ENCODE data around the gene SPATA21. TPM values are rescaled to one million over a fixed set of nuclear protein-coding genes. Genes with fewer than 3 reads are reported as not detected.

Gene SPATA21
- total RNA-seq, 4 donors from 2014 or later = not detected

DNA sequence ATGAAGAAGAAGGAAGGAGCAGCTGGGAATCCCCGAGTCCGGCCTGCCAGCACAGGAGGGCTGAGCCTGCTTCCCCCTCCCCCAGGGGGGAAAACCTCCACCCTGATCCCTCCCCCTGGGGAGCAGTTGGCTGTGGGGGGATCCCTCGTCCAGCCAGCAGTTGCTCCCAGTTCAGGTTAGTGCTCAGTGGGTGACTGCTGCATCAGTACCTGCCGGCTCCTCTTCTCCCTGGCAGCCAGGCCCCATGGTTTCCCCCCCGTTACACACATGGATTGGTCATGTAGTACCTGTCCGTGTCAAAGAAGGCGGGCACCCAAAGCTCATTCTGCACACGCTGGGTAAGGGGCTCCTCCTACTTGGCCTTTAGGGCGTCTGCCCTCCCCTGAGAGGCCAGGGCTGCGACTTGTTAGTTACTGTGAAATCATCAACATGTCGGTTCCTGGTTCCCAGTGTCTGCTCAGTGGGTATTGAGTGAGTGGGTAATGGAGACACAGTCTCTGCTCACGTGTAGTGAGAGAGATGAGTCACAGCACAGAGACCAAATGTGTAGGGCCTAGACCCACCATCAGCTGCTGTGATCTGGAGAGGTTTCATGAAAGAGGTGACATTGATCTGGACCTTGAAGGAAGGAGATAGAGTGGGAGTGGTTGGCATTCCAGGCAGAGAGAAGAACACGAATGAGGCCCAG lies 14.8 kb upstream of the SPATA21 start:
- H3K27me3 ChIP-seq = no peaks in the 10 kb centered on the region
- TF ChIP-seq, protein P1, sequence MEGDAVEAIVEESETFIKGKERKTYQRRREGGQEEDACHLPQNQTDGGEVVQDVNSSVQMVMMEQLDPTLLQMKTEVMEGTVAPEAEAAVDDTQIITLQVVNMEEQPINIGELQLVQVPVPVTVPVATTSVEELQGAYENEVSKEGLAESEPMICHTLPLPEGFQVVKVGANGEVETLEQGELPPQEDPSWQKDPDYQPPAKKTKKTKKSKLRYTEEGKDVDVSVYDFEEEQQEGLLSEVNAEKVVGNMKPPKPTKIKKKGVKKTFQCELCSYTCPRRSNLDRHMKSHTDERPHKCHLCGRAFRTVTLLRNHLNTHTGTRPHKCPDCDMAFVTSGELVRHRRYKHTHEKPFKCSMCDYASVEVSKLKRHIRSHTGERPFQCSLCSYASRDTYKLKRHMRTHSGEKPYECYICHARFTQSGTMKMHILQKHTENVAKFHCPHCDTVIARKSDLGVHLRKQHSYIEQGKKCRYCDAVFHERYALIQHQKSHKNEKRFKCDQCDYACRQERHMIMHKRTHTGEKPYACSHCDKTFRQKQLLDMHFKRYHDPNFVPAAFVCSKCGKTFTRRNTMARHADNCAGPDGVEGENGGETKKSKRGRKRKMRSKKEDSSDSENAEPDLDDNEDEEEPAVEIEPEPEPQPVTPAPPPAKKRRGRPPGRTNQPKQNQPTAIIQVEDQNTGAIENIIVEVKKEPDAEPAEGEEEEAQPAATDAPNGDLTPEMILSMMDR (IDR thresholded peaks at IDR 0.05) = no peak
- no peak for TF ChIP-seq POLR2A (IDR thresholded peaks at IDR 0.05)
- H3K4me3 ChIP-seq = no peak overlapping the region
- H3K27ac ChIP-seq = no peak overlapping the region
- no peak for DNase-seq
- peaks cover 0 to 92% (median 0%) of the 10 kb centered on the region in 3 donors for H3K36me3 ChIP-seq
- H3K4me1 ChIP-seq = no peaks in the 10 kb centered on the region
- H3K9me3 ChIP-seq = no peaks in the 10 kb centered on the region

DNA sequence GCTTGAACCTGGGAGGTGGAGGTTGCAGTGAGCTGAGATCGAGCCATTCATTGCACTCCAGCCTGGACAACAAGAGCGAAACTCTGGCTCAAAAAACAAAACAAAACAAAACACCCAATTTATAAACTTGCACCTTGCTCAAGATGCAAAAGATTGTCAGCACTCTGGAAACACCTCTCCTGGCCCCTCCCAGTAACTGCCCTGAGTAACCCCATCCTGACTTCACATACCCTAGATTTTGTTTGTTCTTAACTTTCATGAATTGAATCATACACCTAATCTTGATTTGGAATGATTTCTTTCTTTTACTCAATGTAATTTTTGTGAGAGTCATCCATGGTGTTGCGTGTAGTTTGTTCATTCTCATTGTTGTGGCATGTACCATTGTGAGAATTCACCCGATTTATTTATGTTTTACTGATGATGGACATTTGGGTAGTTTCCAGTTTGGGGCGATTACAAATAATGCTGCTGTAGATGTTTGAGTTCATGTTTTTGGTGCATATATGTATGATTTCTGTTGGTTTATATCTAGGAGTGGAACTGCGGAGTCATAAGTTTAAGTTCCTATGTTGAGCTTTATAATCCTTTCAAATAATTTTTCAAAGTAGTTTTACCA lies 13.7 kb upstream of the SPATA21 start:
- Histone ChIP-seq H3K27me3 (no peaks in the 10 kb centered on the region), H3K4me1 (no peaks in the 10 kb centered on the region), H3K27ac (no peak overlapping the region), H3K4me3 (no peak overlapping the region), H3K9me3 (no peaks in the 10 kb centered on the region), H3K36me3 (peaks cover 0 to 88% (median 0%) of the 10 kb centered on the region in 3 donors)
- DNase-seq = no peak
- TF ChIP-seq, protein P1 (IDR thresholded peaks at IDR 0.05) = no peak
- no peak for TF ChIP-seq POLR2A (IDR thresholded peaks at IDR 0.05)

DNA sequence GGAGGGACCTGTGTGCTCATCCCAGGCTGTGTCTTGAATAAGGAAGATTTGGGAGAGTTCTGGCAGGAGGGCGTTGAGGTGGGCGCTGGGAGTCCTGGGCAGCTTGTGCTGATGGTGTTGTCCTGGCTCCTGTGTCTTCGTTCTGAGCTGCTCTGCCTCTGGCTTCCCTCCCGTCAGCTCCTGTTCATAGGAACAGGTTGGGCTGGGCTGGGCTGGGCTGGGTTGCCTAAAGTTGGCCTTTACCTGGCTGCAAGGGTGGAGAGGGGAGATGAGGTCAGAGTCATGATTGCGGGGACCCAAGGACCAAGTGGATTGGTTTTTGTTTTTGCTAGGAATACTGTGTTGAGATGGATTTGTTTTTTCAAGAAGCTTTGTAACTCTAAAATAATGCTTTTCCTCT lies 12.4 kb upstream of the SPATA21 start:
- H3K27ac ChIP-seq = no peak overlapping the region
- no peaks in the 10 kb centered on the region for H3K9me3 ChIP-seq
- H3K36me3 ChIP-seq = peaks cover 0 to 88% (median 0%) of the 10 kb centered on the region in 3 donors
- H3K4me1 ChIP-seq = no peaks in the 10 kb centered on the region
- DNase-seq = no peak
- TF ChIP-seq, protein P1 (IDR thresholded peaks at IDR 0.05) = no peak
- TF ChIP-seq POLR2A (IDR thresholded peaks at IDR 0.05) = no peak
- no peaks in the 10 kb centered on the region for H3K27me3 ChIP-seq
- H3K4me3 ChIP-seq = no peak overlapping the region

DNA sequence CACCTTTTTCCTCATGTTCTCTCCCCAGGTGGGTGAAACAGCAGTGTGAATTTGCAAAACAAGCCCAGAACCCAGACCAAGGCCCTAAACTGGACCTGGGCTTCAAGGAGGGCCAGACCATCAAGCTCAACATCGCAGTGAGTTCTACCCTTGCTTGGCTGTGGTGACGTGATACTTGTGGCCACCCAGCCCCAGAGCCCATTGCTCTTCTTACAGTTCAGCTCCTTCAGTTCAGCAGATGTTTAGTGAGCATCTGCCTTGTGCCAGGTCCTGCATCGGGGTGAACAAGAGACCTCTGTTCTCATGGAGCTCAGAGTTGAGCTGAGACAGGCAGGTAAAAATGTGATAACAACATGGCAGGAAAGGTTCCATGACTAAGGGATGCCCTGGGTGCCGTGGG lies 11.8 kb upstream of the SPATA21 start:
- H3K4me3 ChIP-seq = no peak overlapping the region
- no peaks in the 10 kb centered on the region for H3K4me1 ChIP-seq
- DNase-seq = no peak
- no peaks in the 10 kb centered on the region for H3K9me3 ChIP-seq
- H3K36me3 ChIP-seq = peaks cover 0 to 88% (median 0%) of the 10 kb centered on the region in 3 donors
- H3K27ac ChIP-seq = no peak overlapping the region
- no peaks in the 10 kb centered on the region for H3K27me3 ChIP-seq
- TF ChIP-seq POLR2A (IDR thresholded peaks at IDR 0.05) = no peak
- TF ChIP-seq, protein P1 (IDR thresholded peaks at IDR 0.05) = no peak

DNA sequence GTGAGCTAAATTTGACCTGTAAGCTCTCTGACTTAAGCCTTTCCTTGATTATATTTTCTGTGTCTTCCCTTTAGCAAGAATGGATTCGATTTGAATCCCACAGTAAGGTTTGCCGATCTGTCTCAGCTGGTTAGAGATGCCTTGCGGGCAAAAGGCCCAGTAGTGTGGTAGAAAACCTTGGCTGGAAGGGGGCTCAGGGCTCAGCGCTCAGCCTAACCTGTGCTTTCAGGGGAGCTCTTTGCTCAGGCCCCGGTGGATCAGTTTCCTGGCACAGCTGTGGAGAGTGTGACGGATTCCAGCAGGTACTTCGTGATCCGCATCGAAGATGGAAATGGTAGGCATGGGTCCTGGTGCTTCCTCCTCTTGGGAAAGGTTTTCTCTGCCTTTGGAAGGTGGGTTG lies 10.4 kb upstream of the SPATA21 start:
- peaks cover 0 to 81% (median 0%) of the 10 kb centered on the region in 3 donors for H3K36me3 ChIP-seq
- H3K9me3 ChIP-seq = no peaks in the 10 kb centered on the region
- no peak for TF ChIP-seq POLR2A (IDR thresholded peaks at IDR 0.05)
- H3K27ac ChIP-seq = no peak overlapping the region
- H3K27me3 ChIP-seq = no peaks in the 10 kb centered on the region
- DNase-seq = no peak
- H3K4me1 ChIP-seq = peaks cover 0 to 1% (median 0%) of the 10 kb centered on the region in 4 donors
- no peak overlapping the region for H3K4me3 ChIP-seq

DNA sequence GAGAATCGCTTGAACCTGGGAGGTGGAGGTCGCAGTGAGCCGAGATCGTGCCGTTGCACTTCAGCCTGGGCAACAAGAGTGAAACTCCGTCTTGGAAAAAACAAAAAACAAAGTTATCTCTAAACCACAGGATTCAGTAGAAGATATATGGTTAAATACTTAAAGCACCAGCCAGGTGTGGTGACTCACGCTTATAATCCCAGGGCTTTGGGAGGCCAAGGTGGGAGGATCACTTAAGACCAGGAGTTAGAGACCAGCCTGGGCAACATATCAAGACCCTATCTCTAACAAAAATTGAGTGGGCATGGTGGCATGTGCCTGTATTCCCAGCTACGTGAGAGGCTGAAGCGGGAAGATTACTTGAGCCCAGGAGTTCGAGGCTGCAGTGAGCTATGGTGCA lies 8.9 kb upstream of the SPATA21 start:
- Histone ChIP-seq H3K4me1 (peaks cover 0 to 17% (median 3%) of the 10 kb centered on the region in 4 donors), H3K36me3 (peaks cover 0 to 66% (median 0%) of the 10 kb centered on the region in 3 donors), H3K27me3 (no peaks in the 10 kb centered on the region), H3K9me3 (no peaks in the 10 kb centered on the region), H3K4me3 (no peak overlapping the region), H3K27ac (no peak overlapping the region)
- no peak for DNase-seq
- TF ChIP-seq POLR2A (IDR thresholded peaks at IDR 0.05) = no peak
- TF ChIP-seq, protein P1 (IDR thresholded peaks at IDR 0.05) = no peak
